Measurements from ENCODE around the gene CLMN.
A peak's percentile ranks its signal among the peaks of the same experiment; 100 is the strongest.

Gene CLMN

DNA sequence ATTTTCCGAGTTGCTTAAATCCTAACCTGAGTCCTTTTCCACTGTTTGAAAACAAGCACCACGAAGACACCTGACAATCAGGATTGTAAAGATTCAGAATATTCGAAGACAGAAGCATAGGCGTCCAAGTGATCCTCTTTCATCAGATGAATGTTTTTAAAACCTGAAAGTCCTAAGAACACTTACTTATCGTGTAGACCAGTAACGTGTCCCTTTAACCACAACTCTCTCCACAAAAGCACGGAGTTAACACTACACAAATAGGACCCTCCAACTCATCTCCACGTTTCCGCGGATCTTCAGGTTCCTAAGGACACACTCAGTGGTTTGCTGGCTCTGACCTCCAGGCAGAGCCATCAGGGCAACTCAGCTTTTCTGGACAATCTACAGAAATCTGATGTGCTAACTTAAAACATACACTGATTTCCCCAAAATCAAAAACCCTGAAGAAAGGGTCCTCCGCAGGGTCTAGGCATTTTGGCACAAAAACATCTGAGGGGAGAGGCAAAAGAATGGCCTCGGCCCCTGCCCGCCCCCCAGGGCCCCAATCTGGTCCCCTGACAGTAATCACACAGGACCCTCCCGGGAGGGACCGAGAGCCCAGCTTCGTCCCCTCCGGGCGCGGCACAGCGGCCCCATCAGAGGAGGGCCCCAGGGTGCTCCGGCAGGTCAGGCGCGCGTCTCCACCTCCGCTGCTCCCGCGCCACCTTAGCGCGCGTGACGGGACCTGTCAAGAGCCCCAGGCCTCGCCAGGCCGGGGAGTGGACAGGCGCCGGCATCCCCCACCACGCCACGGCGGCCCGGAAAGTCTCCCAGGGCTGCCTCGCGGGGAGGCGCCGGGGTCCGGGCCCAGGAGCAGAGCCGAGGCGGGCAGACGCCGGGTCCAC lies 163.3 kb downstream of the CLMN start:
- H3K4me3 ChIP-seq (ENCODE audit: low read depth, low read length): peak overlapping the region; percentile 86
- peak; percentile 57 for DNase-seq (ENCODE audit: low read depth)
- TF ChIP-seq, protein P1, sequence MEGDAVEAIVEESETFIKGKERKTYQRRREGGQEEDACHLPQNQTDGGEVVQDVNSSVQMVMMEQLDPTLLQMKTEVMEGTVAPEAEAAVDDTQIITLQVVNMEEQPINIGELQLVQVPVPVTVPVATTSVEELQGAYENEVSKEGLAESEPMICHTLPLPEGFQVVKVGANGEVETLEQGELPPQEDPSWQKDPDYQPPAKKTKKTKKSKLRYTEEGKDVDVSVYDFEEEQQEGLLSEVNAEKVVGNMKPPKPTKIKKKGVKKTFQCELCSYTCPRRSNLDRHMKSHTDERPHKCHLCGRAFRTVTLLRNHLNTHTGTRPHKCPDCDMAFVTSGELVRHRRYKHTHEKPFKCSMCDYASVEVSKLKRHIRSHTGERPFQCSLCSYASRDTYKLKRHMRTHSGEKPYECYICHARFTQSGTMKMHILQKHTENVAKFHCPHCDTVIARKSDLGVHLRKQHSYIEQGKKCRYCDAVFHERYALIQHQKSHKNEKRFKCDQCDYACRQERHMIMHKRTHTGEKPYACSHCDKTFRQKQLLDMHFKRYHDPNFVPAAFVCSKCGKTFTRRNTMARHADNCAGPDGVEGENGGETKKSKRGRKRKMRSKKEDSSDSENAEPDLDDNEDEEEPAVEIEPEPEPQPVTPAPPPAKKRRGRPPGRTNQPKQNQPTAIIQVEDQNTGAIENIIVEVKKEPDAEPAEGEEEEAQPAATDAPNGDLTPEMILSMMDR (IDR thresholded peaks at IDR 0.05; ENCODE audit: insufficient read depth, low read depth, low read length, missing control alignments): no peak

DNA sequence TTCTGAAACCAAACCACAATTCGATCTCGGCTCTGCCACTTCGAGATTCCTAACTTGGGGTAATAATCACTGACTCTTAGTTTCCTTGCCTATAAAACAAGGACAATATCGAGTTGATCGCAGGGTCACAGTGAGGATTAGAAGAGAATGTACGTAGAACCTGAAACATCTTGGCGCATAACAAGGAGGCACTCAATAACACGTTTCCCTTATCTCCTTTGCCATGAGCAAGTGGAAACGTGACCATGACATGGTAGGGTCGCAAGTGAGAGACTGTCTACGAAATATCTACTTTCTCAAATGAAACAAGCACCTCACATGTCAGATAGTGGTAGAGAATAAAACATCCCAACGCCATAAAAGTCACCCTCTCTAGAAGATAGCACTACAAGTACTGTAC lies 164.7 kb downstream of the CLMN start:
- H3K4me3 ChIP-seq (ENCODE audit: low read depth, low read length): no peak overlapping the region
- TF ChIP-seq, protein P1 (IDR thresholded peaks at IDR 0.05; ENCODE audit: insufficient read depth, low read depth, low read length, missing control alignments): no peak
- DNase-seq (ENCODE audit: low read depth): no peak

DNA sequence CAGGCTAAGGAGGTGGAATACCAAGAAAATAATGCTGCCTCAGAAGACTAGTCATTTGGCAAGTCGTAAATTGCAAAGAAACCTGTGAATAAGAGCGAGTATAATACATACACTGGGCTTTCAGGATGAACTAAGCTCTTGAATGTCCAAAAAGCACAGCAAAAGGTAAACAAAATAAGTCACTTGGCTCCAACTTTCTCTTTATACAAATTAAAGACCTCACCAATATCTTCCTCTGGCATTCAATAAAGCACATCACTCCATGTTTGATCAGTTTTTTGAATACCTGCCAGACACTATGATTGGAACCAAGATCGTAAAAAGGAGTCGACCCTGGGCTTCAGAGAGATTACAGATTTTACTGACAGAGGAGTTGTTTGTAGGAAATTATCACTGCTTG lies 165.8 kb downstream of the CLMN start:
- no peak overlapping the region for H3K4me3 ChIP-seq (ENCODE audit: low read depth, low read length)
- no peak for DNase-seq (ENCODE audit: low read depth)
- TF ChIP-seq, protein P1 (IDR thresholded peaks at IDR 0.05; ENCODE audit: insufficient read depth, low read depth, low read length, missing control alignments): no peak

- TF ChIP-seq, protein P1 (IDR thresholded peaks at IDR 0.05; ENCODE audit: insufficient read depth, low read depth, low read length, missing control alignments): no peak
- H3K4me3 ChIP-seq (ENCODE audit: low read depth, low read length): no peak overlapping the region
- DNase-seq (ENCODE audit: low read depth): no peak
These were observed 168.1 kb downstream of the CLMN start for GRCh38 chr14:95151561-95151960.

- no peak for DNase-seq (ENCODE audit: low read depth)
- H3K4me3 ChIP-seq (ENCODE audit: low read depth, low read length): no peak overlapping the region
- TF ChIP-seq, protein P1 (IDR thresholded peaks at IDR 0.05; ENCODE audit: insufficient read depth, low read depth, low read length, missing control alignments): no peak
These were observed 168.8 kb downstream of the CLMN start for GRCh38 chr14:95150910-95151309.

- TF ChIP-seq, protein P1 (IDR thresholded peaks at IDR 0.05; ENCODE audit: insufficient read depth, low read depth, low read length, missing control alignments): no peak
- H3K4me3 ChIP-seq (ENCODE audit: low read depth, low read length): no peak overlapping the region
- no peak for DNase-seq (ENCODE audit: low read depth)
These were observed 170.3 kb downstream of the CLMN start for GRCh38 chr14:95149441-95149840.

DNA sequence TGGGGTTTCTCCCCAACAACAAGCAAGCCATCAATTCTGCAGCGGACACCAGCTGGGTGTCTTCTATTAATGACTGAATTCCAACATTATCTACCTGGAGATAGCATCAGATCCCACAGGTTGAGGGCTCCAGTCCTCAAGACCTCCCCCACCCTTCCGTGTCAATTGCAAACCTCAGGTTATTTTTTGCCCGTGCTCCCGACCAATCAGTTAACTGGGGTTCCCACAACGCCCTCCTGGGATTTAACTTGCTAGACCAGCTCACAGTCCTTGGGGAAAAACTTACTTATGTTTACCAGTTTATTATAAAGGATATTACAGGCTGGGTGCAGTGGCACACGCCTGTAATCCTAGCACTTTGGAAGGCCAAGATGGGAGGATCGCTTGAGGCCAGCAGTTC lies 172.1 kb downstream of the CLMN start:
- no peak for DNase-seq (ENCODE audit: low read depth)
- H3K4me3 ChIP-seq (ENCODE audit: low read depth, low read length): no peak overlapping the region
- TF ChIP-seq, protein P1 (IDR thresholded peaks at IDR 0.05; ENCODE audit: insufficient read depth, low read depth, low read length, missing control alignments): no peak
